HEK293 (cell line): ENCODE data around the gene GPR18.

ENCODE experiments used
- CTCF ChIA-PET: fragments of 350-600 bp; formaldehyde crosslinking; extraction: SDS; loops from one replicate; lab custom pipeline; 2021; ENCODE audit warnings: antibody characterized with exemption; lab: Yijun Ruan, JAX
- POLR2A ChIA-PET: fragments of 300-600 bp; formaldehyde crosslinking; extraction: SDS; loops from one replicate; lab custom pipeline; 2020; ENCODE audit warnings: antibody characterized with exemption, inconsistent platforms; lab: Yijun Ruan, JAX
- H3K27ac ChIP-seq: fragments of 200-500 bp; sonication (Bioruptor generic); 2 replicates; pipeline ENCODE4 v1.5.1; 2014; ENCODE audit warnings: low read depth, low read length, control low read depth, inconsistent platforms; ENCODE audit errors: extremely low read depth
- H3K36me3 ChIP-seq, 2 experiments: fragments of 200-500 bp in 1 of 2; sonication (Bioruptor generic) in 1 of 2; 1 replicate in 1 of 2; 2 replicates in 1 of 2; pipeline ENCODE4 v1.5.1; 2014 to 2017; ENCODE audit warnings: inconsistent platforms in 2 of 2, low read length in 2 of 2; ENCODE audit not compliant: control insufficient read depth in 2 of 2, insufficient read depth in 1 of 2
- H3K4me1 ChIP-seq: fragments of 200-500 bp; sonication (Bioruptor generic); 2 replicates; pipeline ENCODE4 v1.5.1; 2014; ENCODE audit warnings: mild to moderate bottlenecking, low read length, inconsistent platforms; ENCODE audit not compliant: control insufficient read depth, insufficient read depth
- H3K4me3 ChIP-seq: 2 replicates; pipeline ENCODE4 v1.5.1; 2011; ENCODE audit warnings: low read depth, mild to moderate bottlenecking, control low read depth, low read length, moderate library complexity
- H3K9me3 ChIP-seq: fragments of 200-500 bp; sonication (Bioruptor generic); 2 replicates; pipeline ENCODE4 v1.5.1; 2014; ENCODE audit warnings: low read depth, low read length, inconsistent platforms; ENCODE audit not compliant: control insufficient read depth, insufficient read depth
- FEZF1 ChIP-seq: fragments of 450-650 bp; formaldehyde crosslinking; IDR thresholded peaks from 2 replicates; pipeline ENCODE4 v1.5.1; 2016; ENCODE audit warnings: missing biosample characterization, missing genetic modification characterization
- MZF1 ChIP-seq: fragments of 450-650 bp; formaldehyde crosslinking; IDR thresholded peaks from 2 replicates; pipeline ENCODE4 v1.5.1; 2017; ENCODE audit warnings: missing biosample characterization, missing genetic modification characterization, borderline replicate concordance
- PRDM6 ChIP-seq: fragments of 450-650 bp; formaldehyde crosslinking; IDR thresholded peaks from 2 replicates; pipeline ENCODE4 v1.5.1; 2017; ENCODE audit warnings: missing biosample characterization, missing genetic modification characterization
- ZBTB1 ChIP-seq: fragments of 450-650 bp; formaldehyde crosslinking; IDR thresholded peaks from 2 replicates; pipeline ENCODE4 v1.5.1; 2016; ENCODE audit warnings: missing biosample characterization, missing genetic modification characterization
- ZNF133 ChIP-seq: fragments of 450-650 bp; formaldehyde crosslinking; IDR thresholded peaks from 2 replicates; pipeline ENCODE4 v1.5.1; 2016; ENCODE audit warnings: missing biosample characterization, missing genetic modification characterization
- ZNF157 ChIP-seq: fragments of 450-650 bp; formaldehyde crosslinking; IDR thresholded peaks from 2 replicates; pipeline ENCODE4 v1.5.1; 2016; ENCODE audit warnings: missing biosample characterization, missing genetic modification characterization
- ZNF169 ChIP-seq: fragments of 450-650 bp; formaldehyde crosslinking; IDR thresholded peaks from 2 replicates; pipeline ENCODE4 v1.5.1; 2016; ENCODE audit warnings: missing biosample characterization, missing genetic modification characterization
- ZNF26 ChIP-seq: fragments of 450-650 bp; formaldehyde crosslinking; IDR thresholded peaks from 2 replicates; pipeline ENCODE4 v1.5.1; 2016; ENCODE audit warnings: missing biosample characterization, missing genetic modification characterization
- ZNF274 ChIP-seq, 2 experiments: fragments of 200-500 bp in 1 of 2; fragments of 450-650 bp in 1 of 2; sonication (Bioruptor generic) in 1 of 2; formaldehyde crosslinking in 1 of 2; IDR thresholded peaks; 2 replicates each; pipeline versions ENCODE4 v1.5.1 to v1.6.1; 2014 to 2016; ENCODE audit warnings: borderline replicate concordance in 1 of 2, inconsistent platforms in 1 of 2, low read length in 1 of 2, missing biosample characterization in 1 of 2, missing genetic modification characterization in 1 of 2
- ZNF510 ChIP-seq: fragments of 450-650 bp; formaldehyde crosslinking; IDR thresholded peaks from 2 replicates; pipeline ENCODE4 v1.5.1; 2018; ENCODE audit warnings: mild to moderate bottlenecking, missing genetic modification characterization, missing biosample characterization; ENCODE audit not compliant: insufficient replicate concordance
- ZNF530 ChIP-seq: fragments of 450-650 bp; formaldehyde crosslinking; IDR thresholded peaks from 2 replicates; pipeline ENCODE4 v1.5.1; 2016; ENCODE audit warnings: low read depth, missing biosample characterization, missing genetic modification characterization
- ZNF623 ChIP-seq: fragments of 450-650 bp; formaldehyde crosslinking; IDR thresholded peaks from 2 replicates; pipeline ENCODE4 v1.5.1; 2016; ENCODE audit warnings: missing biosample characterization, missing genetic modification characterization
- ZNF658 ChIP-seq: fragments of 450-650 bp; formaldehyde crosslinking; IDR thresholded peaks from 2 replicates; pipeline ENCODE4; 2016; ENCODE audit warnings: missing biosample characterization, missing genetic modification characterization
- ZNF660 ChIP-seq: fragments of 450-650 bp; IDR thresholded peaks from 2 replicates; pipeline ENCODE4 v1.5.1; 2018; ENCODE audit warnings: missing biosample characterization, mild to moderate bottlenecking, missing genetic modification characterization
- ZNF776 ChIP-seq: fragments of 450-650 bp; formaldehyde crosslinking; IDR thresholded peaks from 2 replicates; pipeline ENCODE4 v1.5.0; 2017; ENCODE audit warnings: missing biosample characterization, missing genetic modification characterization, borderline replicate concordance
- ZNF792 ChIP-seq: fragments of 450-650 bp; formaldehyde crosslinking; IDR thresholded peaks from 2 replicates; pipeline ENCODE4 v1.5.1; 2016; ENCODE audit warnings: missing biosample characterization, missing genetic modification characterization
- ZNF830 ChIP-seq: fragments of 450-650 bp; IDR thresholded peaks from 2 replicates; pipeline ENCODE4 v1.5.0; 2018; ENCODE audit warnings: missing biosample characterization, missing genetic modification characterization, low read depth, mild to moderate bottlenecking, moderate library complexity
- ZSCAN30 ChIP-seq: fragments of 450-650 bp; IDR thresholded peaks from 2 replicates; pipeline ENCODE4 v1.5.1; 2018; ENCODE audit warnings: missing biosample characterization, mild to moderate bottlenecking, missing genetic modification characterization, moderate library complexity
- ZSCAN5A ChIP-seq: fragments of 450-650 bp; formaldehyde crosslinking; IDR thresholded peaks from 2 replicates; pipeline ENCODE4 v1.5.1; 2016; ENCODE audit warnings: missing biosample characterization, missing genetic modification characterization
- TF ChIP-seq, protein P1 (sequence below): fragments of 450-650 bp; formaldehyde crosslinking; IDR thresholded peaks from 2 replicates; pipeline ENCODE4 v1.5.1; 2016; ENCODE audit warnings: missing biosample characterization, missing genetic modification characterization
- TF ChIP-seq, protein P2 (sequence below): fragments of 450-650 bp; formaldehyde crosslinking; IDR thresholded peaks from 2 replicates; pipeline ENCODE4 v1.5.1; 2016; ENCODE audit warnings: missing biosample characterization, missing genetic modification characterization

GPR18 gene

GRCh38 chr13:99297331-99297730 is 39.2 kb upstream of the GPR18 start (continued):
- TF ChIP-seq MZF1 (tag by site-specific recombination), result no peak
- no peak for TF ChIP-seq ZNF530 (tag by site-specific recombination)
- TF ChIP-seq ZNF133, result no peak
- no peak for TF ChIP-seq ZNF792 (tag by site-specific recombination)
- TF ChIP-seq ZNF658, result no peak
- no peak for TF ChIP-seq ZNF660 (tag by site-specific recombination)
- TF ChIP-seq, protein P1, sequence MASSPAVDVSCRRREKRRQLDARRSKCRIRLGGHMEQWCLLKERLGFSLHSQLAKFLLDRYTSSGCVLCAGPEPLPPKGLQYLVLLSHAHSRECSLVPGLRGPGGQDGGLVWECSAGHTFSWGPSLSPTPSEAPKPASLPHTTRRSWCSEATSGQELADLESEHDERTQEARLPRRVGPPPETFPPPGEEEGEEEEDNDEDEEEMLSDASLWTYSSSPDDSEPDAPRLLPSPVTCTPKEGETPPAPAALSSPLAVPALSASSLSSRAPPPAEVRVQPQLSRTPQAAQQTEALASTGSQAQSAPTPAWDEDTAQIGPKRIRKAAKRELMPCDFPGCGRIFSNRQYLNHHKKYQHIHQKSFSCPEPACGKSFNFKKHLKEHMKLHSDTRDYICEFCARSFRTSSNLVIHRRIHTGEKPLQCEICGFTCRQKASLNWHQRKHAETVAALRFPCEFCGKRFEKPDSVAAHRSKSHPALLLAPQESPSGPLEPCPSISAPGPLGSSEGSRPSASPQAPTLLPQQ (tag by site-specific recombination), result no peak
- TF ChIP-seq ZNF157 (tag by site-specific recombination), result no peak
- TF ChIP-seq PRDM6, result no peak
- no peak for TF ChIP-seq ZNF26

DNA sequence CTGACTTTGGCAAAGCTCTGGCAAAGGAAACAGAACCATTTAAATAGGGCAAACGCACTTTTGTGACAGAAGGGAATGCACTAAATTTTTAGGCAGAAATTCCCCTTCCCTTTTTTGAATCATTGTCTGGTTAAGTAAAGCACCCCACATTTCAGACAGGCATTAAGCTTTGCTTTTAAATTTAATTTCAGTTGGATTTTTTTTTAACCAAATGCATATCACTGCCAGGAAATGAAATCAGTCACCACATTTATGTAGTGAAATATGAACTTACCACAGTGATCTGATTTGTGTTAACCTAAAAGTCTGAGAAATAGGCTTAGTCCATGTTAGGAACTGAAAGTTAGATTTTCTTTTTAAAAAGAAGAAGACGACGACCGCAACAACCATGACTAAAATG is 38.2 kb upstream of the GPR18 start:
- Histone ChIP-seq H3K4me3 (no peak overlapping the region), H3K9me3 (no peaks in the 10 kb centered on the region), H3K4me1 (no peaks in the 10 kb centered on the region), H3K27ac (no peak overlapping the region), H3K36me3 (no peaks in the 10 kb centered on the region)
- ChIA-PET POLR2A (no interaction called here), CTCF (interaction anchor here (0.6 kb wide), 2 partner anchors 140 to 393 kb away, joined by 3 read pairs; no protein-coding TSS in a partner anchor)
- TF ChIP-seq ZSCAN5A (tag by site-specific recombination) (no peak), ZNF776 (tag by site-specific recombination) (no peak), ZNF169 (tag by site-specific recombination) (no peak), FEZF1 (tag by site-specific recombination) (no peak), ZNF830 (tag by site-specific recombination) (no peak), ZNF623 (no peak), ZNF510 (no peak), ZSCAN30 (tag by site-specific recombination) (no peak), ZNF274 (IDR thresholded peaks at IDR 0.05; ENCODE audit: low read length) (no peak), ZNF274 (tag by site-specific recombination; IDR thresholded peaks at IDR 0.05; ENCODE audit: borderline replicate concordance) (no peak), ZBTB1 (no peak)
- TF ChIP-seq, protein P2, sequence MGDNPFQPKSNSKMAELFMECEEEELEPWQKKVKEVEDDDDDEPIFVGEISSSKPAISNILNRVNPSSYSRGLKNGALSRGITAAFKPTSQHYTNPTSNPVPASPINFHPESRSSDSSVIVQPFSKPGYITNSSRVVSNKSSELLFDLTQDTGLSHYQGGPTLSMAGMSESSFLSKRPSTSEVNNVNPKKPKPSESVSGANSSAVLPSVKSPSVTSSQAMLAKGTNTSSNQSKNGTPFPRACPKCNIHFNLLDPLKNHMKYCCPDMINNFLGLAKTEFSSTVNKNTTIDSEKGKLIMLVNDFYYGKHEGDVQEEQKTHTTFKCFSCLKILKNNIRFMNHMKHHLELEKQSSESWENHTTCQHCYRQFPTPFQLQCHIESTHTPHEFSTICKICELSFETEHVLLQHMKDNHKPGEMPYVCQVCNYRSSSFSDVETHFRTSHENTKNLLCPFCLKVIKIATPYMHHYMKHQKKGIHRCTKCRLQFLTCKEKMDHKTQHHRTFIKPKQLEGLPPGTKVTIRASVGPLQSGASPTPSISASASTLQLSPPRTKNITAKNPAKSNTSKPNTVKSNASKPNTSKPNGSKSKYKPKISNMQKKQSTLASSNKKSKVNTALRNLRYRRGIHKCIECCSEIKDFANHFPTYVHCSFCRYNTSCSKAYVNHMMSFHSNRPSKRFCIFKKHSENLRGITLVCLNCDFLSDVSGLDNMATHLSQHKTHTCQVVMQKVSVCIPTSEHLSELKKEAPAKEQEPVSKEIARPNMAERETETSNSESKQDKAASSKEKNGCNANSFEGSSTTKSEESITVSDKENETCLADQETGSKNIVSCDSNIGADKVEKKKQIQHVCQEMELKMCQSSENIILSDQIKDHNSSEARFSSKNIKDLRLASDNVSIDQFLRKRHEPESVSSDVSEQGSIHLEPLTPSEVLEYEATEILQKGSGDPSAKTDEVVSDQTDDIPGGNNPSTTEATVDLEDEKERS, result no peak
